ENCODE results near the gene ARHGAP31. TPM values are rescaled to one million over a fixed set of nuclear protein-coding genes. Genes with fewer than 3 reads are reported as not detected.

The ARHGAP31 gene
- total and polyA plus RNA-seq, 2 of the 8 experiments (the other 6 are each of a cell fraction or from before 2014, with no cell fraction given), result 1.1 to 7.6 TPM

DNA sequence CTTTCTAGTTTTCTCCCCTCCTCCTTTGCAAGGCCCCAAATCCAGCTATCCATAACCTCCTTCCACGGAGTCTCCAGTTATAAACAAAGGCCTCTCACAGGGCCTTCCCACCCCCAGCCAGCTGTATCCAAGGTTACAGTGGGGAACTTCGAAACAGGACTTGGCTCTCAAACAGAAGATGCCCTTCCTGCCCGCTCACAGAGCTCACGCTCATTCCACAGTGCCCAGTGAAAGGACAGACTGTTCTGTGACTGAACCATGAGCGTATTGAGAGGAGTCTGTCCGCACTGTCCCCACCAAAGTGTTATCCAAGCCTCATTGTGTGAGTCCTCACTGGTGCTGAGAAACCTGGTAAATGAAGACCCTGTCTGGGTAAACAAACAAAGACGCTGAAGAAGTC is 35.4 kb downstream of the ARHGAP31 start (continued):
- TF ChIP-seq, protein P1, sequence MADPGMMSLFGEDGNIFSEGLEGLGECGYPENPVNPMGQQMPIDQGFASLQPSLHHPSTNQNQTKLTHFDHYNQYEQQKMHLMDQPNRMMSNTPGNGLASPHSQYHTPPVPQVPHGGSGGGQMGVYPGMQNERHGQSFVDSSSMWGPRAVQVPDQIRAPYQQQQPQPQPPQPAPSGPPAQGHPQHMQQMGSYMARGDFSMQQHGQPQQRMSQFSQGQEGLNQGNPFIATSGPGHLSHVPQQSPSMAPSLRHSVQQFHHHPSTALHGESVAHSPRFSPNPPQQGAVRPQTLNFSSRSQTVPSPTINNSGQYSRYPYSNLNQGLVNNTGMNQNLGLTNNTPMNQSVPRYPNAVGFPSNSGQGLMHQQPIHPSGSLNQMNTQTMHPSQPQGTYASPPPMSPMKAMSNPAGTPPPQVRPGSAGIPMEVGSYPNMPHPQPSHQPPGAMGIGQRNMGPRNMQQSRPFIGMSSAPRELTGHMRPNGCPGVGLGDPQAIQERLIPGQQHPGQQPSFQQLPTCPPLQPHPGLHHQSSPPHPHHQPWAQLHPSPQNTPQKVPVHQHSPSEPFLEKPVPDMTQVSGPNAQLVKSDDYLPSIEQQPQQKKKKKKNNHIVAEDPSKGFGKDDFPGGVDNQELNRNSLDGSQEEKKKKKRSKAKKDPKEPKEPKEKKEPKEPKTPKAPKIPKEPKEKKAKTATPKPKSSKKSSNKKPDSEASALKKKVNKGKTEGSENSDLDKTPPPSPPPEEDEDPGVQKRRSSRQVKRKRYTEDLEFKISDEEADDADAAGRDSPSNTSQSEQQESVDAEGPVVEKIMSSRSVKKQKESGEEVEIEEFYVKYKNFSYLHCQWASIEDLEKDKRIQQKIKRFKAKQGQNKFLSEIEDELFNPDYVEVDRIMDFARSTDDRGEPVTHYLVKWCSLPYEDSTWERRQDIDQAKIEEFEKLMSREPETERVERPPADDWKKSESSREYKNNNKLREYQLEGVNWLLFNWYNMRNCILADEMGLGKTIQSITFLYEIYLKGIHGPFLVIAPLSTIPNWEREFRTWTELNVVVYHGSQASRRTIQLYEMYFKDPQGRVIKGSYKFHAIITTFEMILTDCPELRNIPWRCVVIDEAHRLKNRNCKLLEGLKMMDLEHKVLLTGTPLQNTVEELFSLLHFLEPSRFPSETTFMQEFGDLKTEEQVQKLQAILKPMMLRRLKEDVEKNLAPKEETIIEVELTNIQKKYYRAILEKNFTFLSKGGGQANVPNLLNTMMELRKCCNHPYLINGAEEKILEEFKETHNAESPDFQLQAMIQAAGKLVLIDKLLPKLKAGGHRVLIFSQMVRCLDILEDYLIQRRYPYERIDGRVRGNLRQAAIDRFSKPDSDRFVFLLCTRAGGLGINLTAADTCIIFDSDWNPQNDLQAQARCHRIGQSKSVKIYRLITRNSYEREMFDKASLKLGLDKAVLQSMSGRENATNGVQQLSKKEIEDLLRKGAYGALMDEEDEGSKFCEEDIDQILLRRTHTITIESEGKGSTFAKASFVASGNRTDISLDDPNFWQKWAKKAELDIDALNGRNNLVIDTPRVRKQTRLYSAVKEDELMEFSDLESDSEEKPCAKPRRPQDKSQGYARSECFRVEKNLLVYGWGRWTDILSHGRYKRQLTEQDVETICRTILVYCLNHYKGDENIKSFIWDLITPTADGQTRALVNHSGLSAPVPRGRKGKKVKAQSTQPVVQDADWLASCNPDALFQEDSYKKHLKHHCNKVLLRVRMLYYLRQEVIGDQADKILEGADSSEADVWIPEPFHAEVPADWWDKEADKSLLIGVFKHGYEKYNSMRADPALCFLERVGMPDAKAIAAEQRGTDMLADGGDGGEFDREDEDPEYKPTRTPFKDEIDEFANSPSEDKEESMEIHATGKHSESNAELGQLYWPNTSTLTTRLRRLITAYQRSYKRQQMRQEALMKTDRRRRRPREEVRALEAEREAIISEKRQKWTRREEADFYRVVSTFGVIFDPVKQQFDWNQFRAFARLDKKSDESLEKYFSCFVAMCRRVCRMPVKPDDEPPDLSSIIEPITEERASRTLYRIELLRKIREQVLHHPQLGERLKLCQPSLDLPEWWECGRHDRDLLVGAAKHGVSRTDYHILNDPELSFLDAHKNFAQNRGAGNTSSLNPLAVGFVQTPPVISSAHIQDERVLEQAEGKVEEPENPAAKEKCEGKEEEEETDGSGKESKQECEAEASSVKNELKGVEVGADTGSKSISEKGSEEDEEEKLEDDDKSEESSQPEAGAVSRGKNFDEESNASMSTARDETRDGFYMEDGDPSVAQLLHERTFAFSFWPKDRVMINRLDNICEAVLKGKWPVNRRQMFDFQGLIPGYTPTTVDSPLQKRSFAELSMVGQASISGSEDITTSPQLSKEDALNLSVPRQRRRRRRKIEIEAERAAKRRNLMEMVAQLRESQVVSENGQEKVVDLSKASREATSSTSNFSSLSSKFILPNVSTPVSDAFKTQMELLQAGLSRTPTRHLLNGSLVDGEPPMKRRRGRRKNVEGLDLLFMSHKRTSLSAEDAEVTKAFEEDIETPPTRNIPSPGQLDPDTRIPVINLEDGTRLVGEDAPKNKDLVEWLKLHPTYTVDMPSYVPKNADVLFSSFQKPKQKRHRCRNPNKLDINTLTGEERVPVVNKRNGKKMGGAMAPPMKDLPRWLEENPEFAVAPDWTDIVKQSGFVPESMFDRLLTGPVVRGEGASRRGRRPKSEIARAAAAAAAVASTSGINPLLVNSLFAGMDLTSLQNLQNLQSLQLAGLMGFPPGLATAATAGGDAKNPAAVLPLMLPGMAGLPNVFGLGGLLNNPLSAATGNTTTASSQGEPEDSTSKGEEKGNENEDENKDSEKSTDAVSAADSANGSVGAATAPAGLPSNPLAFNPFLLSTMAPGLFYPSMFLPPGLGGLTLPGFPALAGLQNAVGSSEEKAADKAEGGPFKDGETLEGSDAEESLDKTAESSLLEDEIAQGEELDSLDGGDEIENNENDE (IDR thresholded peaks at IDR 0.05; ENCODE audit: insufficient replicate concordance, low read length), result no peak
- TF ChIP-seq TBP (IDR thresholded peaks at IDR 0.05; ENCODE audit: low read depth, low read length) (no peak), JUN (IDR thresholded peaks at IDR 0.05; ENCODE audit: low read depth, low read length) (no peak), KDM4A (IDR thresholded peaks at IDR 0.05; ENCODE audit: low read depth, low read length, severe bottlenecking) (no peak), TAF7 (optimal IDR thresholded peaks at IDR 0.05; ENCODE audit: borderline replicate concordance, low read depth, low read length) (no peak), JUND (IDR thresholded peaks at IDR 0.05; ENCODE audit: low read length) (no peak)
- TF ChIP-seq, protein P2, sequence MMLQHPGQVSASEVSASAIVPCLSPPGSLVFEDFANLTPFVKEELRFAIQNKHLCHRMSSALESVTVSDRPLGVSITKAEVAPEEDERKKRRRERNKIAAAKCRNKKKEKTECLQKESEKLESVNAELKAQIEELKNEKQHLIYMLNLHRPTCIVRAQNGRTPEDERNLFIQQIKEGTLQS (IDR thresholded peaks at IDR 0.05; ENCODE audit: insufficient read depth, low read depth, low read length), result no peak
- TF ChIP-seq, protein P3, sequence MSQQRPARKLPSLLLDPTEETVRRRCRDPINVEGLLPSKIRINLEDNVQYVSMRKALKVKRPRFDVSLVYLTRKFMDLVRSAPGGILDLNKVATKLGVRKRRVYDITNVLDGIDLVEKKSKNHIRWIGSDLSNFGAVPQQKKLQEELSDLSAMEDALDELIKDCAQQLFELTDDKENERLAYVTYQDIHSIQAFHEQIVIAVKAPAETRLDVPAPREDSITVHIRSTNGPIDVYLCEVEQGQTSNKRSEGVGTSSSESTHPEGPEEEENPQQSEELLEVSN (IDR thresholded peaks at IDR 0.05), result no peak
- TF ChIP-seq, protein P4, sequence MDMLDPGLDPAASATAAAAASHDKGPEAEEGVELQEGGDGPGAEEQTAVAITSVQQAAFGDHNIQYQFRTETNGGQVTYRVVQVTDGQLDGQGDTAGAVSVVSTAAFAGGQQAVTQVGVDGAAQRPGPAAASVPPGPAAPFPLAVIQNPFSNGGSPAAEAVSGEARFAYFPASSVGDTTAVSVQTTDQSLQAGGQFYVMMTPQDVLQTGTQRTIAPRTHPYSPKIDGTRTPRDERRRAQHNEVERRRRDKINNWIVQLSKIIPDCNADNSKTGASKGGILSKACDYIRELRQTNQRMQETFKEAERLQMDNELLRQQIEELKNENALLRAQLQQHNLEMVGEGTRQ (IDR thresholded peaks at IDR 0.05; ENCODE audit: low read length), result no peak

All from H1 (cell line).